H9 (cell line): ENCODE data around the gene TAGLN2. TPM values are rescaled to one million over a fixed set of nuclear protein-coding genes. Genes with fewer than 3 reads are reported as not detected.

Experiments
- DNase-seq: peaks from one replicate; pipeline ENCODE4 v3.0.0-alpha.2; 2017
- H2AFZ ChIP-seq: one replicate; pipeline ENCODE4 v1.6.1; 2013; ENCODE audit warnings: mild to moderate bottlenecking, low read length, control low read depth, moderate library complexity
- H2AK5ac ChIP-seq: 2 replicates; pipeline ENCODE4 v1.6.1; 2013; ENCODE audit warnings: low read length, control low read depth, mixed read lengths; ENCODE audit not compliant: insufficient read length
- H2BK120ac ChIP-seq: one replicate; pipeline ENCODE4 v1.6.1; 2013; ENCODE audit warnings: low read depth, mild to moderate bottlenecking, low read length, control low read depth, inconsistent platforms; ENCODE audit not compliant: poor library complexity, severe bottlenecking
- H2BK12ac ChIP-seq: 2 replicates; pipeline ENCODE4 v1.6.1; 2013; ENCODE audit warnings: low read length, control low read depth, mixed read lengths, low read depth; ENCODE audit not compliant: insufficient read length
- H2BK15ac ChIP-seq: 2 replicates; pipeline ENCODE4 v1.6.1; 2013; ENCODE audit warnings: low read depth, low read length, control low read depth
- H2BK20ac ChIP-seq: one replicate; pipeline ENCODE4 v1.6.1; 2013; ENCODE audit warnings: low read depth, mild to moderate bottlenecking, low read length, control low read depth, inconsistent platforms; ENCODE audit not compliant: poor library complexity, severe bottlenecking
- H2BK5ac ChIP-seq: 2 replicates; pipeline ENCODE4 v1.6.1; 2013; ENCODE audit warnings: low read length, control low read depth, mixed read lengths; ENCODE audit not compliant: insufficient read length
- H3K14ac ChIP-seq: 2 replicates; pipeline ENCODE4 v1.6.1; 2013; ENCODE audit warnings: low read length, control low read depth; ENCODE audit not compliant: insufficient read depth
- H3K18ac ChIP-seq: 2 replicates; pipeline ENCODE4 v1.6.1; 2013; ENCODE audit warnings: low read depth, mild to moderate bottlenecking, mixed read lengths, low read length, control low read depth; ENCODE audit not compliant: insufficient read length
- H3K23ac ChIP-seq: 2 replicates; pipeline ENCODE4 v1.6.1; 2013; ENCODE audit warnings: low read length, control low read depth, mixed read lengths, low read depth; ENCODE audit not compliant: insufficient read length
- H3K23me2 ChIP-seq: 2 replicates; pipeline ENCODE4 v1.6.1; 2013; ENCODE audit warnings: low read depth, mild to moderate bottlenecking, mixed read lengths, low read length, control low read depth; ENCODE audit not compliant: insufficient read length, poor library complexity, severe bottlenecking
- H3K27ac ChIP-seq: 2 replicates; pipeline ENCODE4 v1.5.1; 2013; ENCODE audit warnings: low read length, control low read depth, mixed read lengths, low read depth; ENCODE audit not compliant: insufficient read length
- H3K27me3 ChIP-seq: 2 replicates; pipeline ENCODE4 v1.6.1; 2013; ENCODE audit warnings: low read length, control low read depth, inconsistent platforms; ENCODE audit not compliant: insufficient read depth
- H3K4ac ChIP-seq: 2 replicates; pipeline ENCODE4 v1.6.1; 2013; ENCODE audit warnings: low read depth, mild to moderate bottlenecking, control low read depth, inconsistent platforms, low read length, moderate library complexity
- H3K4me1 ChIP-seq: 2 replicates; pipeline ENCODE4 v1.6.1; 2013; ENCODE audit warnings: low read length, control low read depth, inconsistent platforms; ENCODE audit not compliant: insufficient read depth
- H3K4me2 ChIP-seq: 2 replicates; pipeline ENCODE4 v1.6.1; 2013; ENCODE audit warnings: low read length, control low read depth, mixed read lengths; ENCODE audit not compliant: insufficient read length, insufficient read depth
- H3K56ac ChIP-seq: 2 replicates; pipeline ENCODE4 v1.6.1; 2013; ENCODE audit warnings: low read depth, mild to moderate bottlenecking, mixed read lengths, low read length, control low read depth; ENCODE audit not compliant: insufficient read length
- H3K79me1 ChIP-seq: 2 replicates; pipeline ENCODE4 v1.6.1; 2013; ENCODE audit warnings: low read depth, mild to moderate bottlenecking, moderate library complexity, low read length, control low read depth, inconsistent platforms; ENCODE audit not compliant: insufficient read depth, poor library complexity, severe bottlenecking
- H3K79me2 ChIP-seq: 2 replicates; pipeline ENCODE4 v1.6.1; 2013; ENCODE audit warnings: low read length, control low read depth, inconsistent platforms; ENCODE audit not compliant: insufficient read depth
- H3K9ac ChIP-seq: 2 replicates; pipeline ENCODE4 v1.6.1; 2013; ENCODE audit warnings: low read length, control low read depth, mixed read lengths; ENCODE audit not compliant: insufficient read length; ENCODE audit errors: extremely low read depth
- H3K9me3 ChIP-seq: one replicate; pipeline ENCODE4 v1.6.1; 2013; ENCODE audit warnings: low read depth, low read length, inconsistent platforms; ENCODE audit not compliant: control insufficient read depth
- H3T11ph ChIP-seq: one replicate; pipeline ENCODE4 v1.6.1; 2013; ENCODE audit warnings: mild to moderate bottlenecking, low read length, control low read depth, inconsistent platforms
- H4K20me1 ChIP-seq: one replicate; pipeline ENCODE4 v1.6.1; 2013; ENCODE audit not compliant: control insufficient read depth, insufficient read length, insufficient read depth
- H4K5ac ChIP-seq: 2 replicates; pipeline ENCODE4 v1.6.1; 2013; ENCODE audit warnings: low read depth, mild to moderate bottlenecking, mixed read lengths, low read length, control low read depth; ENCODE audit not compliant: insufficient read length
- H4K8ac ChIP-seq: replicated peaks from 2 replicates; pipeline ENCODE4 v1.6.1; 2013; ENCODE audit warnings: low read length, control low read depth, mixed read lengths, low read depth; ENCODE audit not compliant: insufficient read length
- H4K91ac ChIP-seq: 2 replicates; pipeline ENCODE4 v1.6.1; 2013; ENCODE audit warnings: low read depth, mild to moderate bottlenecking, moderate library complexity, mixed read lengths, low read length, control low read depth; ENCODE audit not compliant: insufficient read length
- H3K27ac Mint-ChIP-seq, 3 experiments: 2 replicates in 2 of 3; 3 replicates in 1 of 3; pipeline ENCODE4 v1.8.0; 2020 to 2021; ENCODE audit warnings: mixed read lengths in 3 of 3, mild to moderate bottlenecking in 1 of 3, moderate library complexity in 1 of 3
- H3K27me3 Mint-ChIP-seq: 2 replicates; pipeline ENCODE4 v1.8.0; 2021; ENCODE audit warnings: low read depth, mild to moderate bottlenecking, moderate library complexity, mixed read lengths
- H3K36me3 Mint-ChIP-seq, 3 experiments: 2 replicates in 2 of 3; 3 replicates in 1 of 3; pipeline ENCODE4 v1.8.0; 2020 to 2021; ENCODE audit warnings: low read depth in 3 of 3, mixed read lengths in 3 of 3; ENCODE audit not compliant: insufficient read depth in 1 of 3
- H3K4me1 Mint-ChIP-seq, 2 experiments: 2 replicates each; pipeline ENCODE4 v1.8.0; 2020; ENCODE audit warnings: mixed read lengths in 2 of 2
- H3K4me3 Mint-ChIP-seq, 2 experiments: 2 replicates in 1 of 2; 3 replicates in 1 of 2; pipeline ENCODE4 v1.8.0; 2020 to 2021; ENCODE audit warnings: mild to moderate bottlenecking in 2 of 2, mixed read lengths in 2 of 2, moderate library complexity in 1 of 2
- H3K9me3 Mint-ChIP-seq, 2 experiments: 2 replicates in 1 of 2; 3 replicates in 1 of 2; pipeline ENCODE4 v1.8.0; 2020; ENCODE audit warnings: mild to moderate bottlenecking in 2 of 2, mixed read lengths in 2 of 2, moderate library complexity in 1 of 2
- WGBS: extraction: QIAGEN DNeasy Blood & Tissue Kit; methylation state at CpG from one replicate; pipeline ENCODE4 v1.1.7; 2013; ENCODE audit warnings: missing lambda C conversion rate, low lambda C conversion rate, mixed read lengths; ENCODE audit not compliant: insufficient read length; ENCODE audit errors: extremely low coverage; 5-methylcytosine and 5-hydroxymethylcytosine counted together
- total RNA-seq: library from RNA; stranded (reverse); gene quantifications from 2 replicates; pipeline ENCODE4 v1.2.1, GENCODE V29; 2021
- TF ChIP-seq, protein P1 (sequence below): fragments of 200-600 bp; sonication (generic); conservative IDR thresholded peaks from 3 replicates; pipeline ENCODE4 v1.8.0; 2021; ENCODE audit warnings: antibody characterized with exemption, mild to moderate bottlenecking

The TAGLN2 gene
- total RNA-seq, 1 experiment from 2014 or later: 76.7 TPM

DNA sequence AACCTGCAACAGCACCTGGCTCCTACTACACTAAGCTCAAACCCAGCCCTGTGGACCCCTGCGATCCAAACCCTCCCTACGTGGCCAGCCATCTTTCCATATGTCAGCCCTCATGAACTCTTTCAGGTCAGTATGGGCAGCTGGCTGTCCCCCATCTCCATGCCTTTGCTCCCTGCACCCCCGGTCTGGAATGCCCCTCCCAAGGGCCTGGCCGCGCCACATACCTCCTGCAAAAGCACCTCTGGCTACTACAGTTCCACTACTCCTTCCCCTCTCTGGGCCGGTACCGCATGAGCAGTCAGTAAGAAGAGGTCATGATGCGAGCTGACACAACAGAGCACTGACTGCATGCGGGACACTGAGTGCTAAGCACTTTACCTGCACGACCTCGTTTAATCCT lies 10.0 kb upstream of the TAGLN2 start:
- H3K14ac ChIP-seq: no peak overlapping the region
- no peak overlapping the region for H2AK5ac ChIP-seq
- Mint-ChIP-seq H3K4me1 (peaks cover 27 to 32% of the 10 kb centered on the region in 2 experiments), H3K27ac (no peak overlapping the region), H3K4me3 (no peak overlapping the region), H3K36me3 (peaks cover 16 to 29% (median 26%) of the 10 kb centered on the region in 3 experiments), H3K27me3 (peaks cover 1% of the 10 kb centered on the region; the same call in 1 of the 2 replicates), H3K9me3 (no peaks in the 10 kb centered on the region)
- no peak overlapping the region for H2BK120ac ChIP-seq
- H3K27ac ChIP-seq: no peak overlapping the region
- H2BK20ac ChIP-seq: no peak overlapping the region
- DNase-seq: no peak
- no peak overlapping the region for H2BK15ac ChIP-seq
- H3K9me3 ChIP-seq: no peaks in the 10 kb centered on the region
- no peak overlapping the region for H3K4ac ChIP-seq
- TF ChIP-seq, protein P1, sequence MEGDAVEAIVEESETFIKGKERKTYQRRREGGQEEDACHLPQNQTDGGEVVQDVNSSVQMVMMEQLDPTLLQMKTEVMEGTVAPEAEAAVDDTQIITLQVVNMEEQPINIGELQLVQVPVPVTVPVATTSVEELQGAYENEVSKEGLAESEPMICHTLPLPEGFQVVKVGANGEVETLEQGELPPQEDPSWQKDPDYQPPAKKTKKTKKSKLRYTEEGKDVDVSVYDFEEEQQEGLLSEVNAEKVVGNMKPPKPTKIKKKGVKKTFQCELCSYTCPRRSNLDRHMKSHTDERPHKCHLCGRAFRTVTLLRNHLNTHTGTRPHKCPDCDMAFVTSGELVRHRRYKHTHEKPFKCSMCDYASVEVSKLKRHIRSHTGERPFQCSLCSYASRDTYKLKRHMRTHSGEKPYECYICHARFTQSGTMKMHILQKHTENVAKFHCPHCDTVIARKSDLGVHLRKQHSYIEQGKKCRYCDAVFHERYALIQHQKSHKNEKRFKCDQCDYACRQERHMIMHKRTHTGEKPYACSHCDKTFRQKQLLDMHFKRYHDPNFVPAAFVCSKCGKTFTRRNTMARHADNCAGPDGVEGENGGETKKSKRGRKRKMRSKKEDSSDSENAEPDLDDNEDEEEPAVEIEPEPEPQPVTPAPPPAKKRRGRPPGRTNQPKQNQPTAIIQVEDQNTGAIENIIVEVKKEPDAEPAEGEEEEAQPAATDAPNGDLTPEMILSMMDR: no peak
- H2BK5ac ChIP-seq: no peak overlapping the region
- H3K56ac ChIP-seq: no peak overlapping the region
- H3K23me2 ChIP-seq: no peaks in the 10 kb centered on the region
- H2AFZ ChIP-seq: no peak overlapping the region
- H3K9ac ChIP-seq: no peak overlapping the region
- H4K91ac ChIP-seq: no peak overlapping the region
- H4K20me1 ChIP-seq: no peaks in the 10 kb centered on the region
- H2BK12ac ChIP-seq: no peak overlapping the region
- H3T11ph ChIP-seq: no peak overlapping the region
- H4K5ac ChIP-seq: no peak overlapping the region
- no CpG with 5 or more reads among the region's 11 CpGs for WGBS
- H4K8ac ChIP-seq: no peak overlapping the region
- H3K4me2 ChIP-seq: no peak overlapping the region
- no peaks in the 10 kb centered on the region for H3K79me2 ChIP-seq
- H3K79me1 ChIP-seq: no peaks in the 10 kb centered on the region
- no peak overlapping the region for H3K23ac ChIP-seq
- H3K4me1 ChIP-seq: no peaks in the 10 kb centered on the region; the same call in 1 of the 2 replicates
- no peak overlapping the region for H3K18ac ChIP-seq
- no peaks in the 10 kb centered on the region for H3K27me3 ChIP-seq
